Peyer's patch (tissue), 4 donors: ENCODE measurements around the gene FKBP1A.

ENCODE experiments used
- CTCF ChIP-seq, 6 experiments: fragments of 450-650 bp in 4 of 6; fragments of 200-600 bp in 2 of 6; sonication (generic) in 1 of 6; IDR thresholded peaks; one replicate each; pipeline ENCODE4 v1.5.1; 2017 to 2019; ENCODE audit warnings: antibody characterized with exemption in 6 of 6, mild to moderate bottlenecking in 3 of 6, moderate library complexity in 1 of 6
- POLR2A ChIP-seq, 2 donors: fragments of 450-650 bp; IDR thresholded peaks; one replicate each; pipeline ENCODE4 v1.5.1; 2017; ENCODE audit warnings: antibody characterized with exemption in 2 of 2, mild to moderate bottlenecking in 2 of 2, moderate library complexity in 2 of 2

GRCh38 chr20:1364106-1364505, 28.7 kb downstream of the FKBP1A start:
- no peak for TF ChIP-seq CTCF (IDR thresholded peaks at IDR 0.05)
- no peak for TF ChIP-seq POLR2A (IDR thresholded peaks at IDR 0.05)
